ENCODE measurements around the gene ZNF682.
"Not testable (repeated sequence)": the region's sequence is repeated elsewhere in the genome, so short reads cannot be mapped to it uniquely, and the experiment has no call there.

The ZNF682 gene

GRCh38 chr19:19997656-19998268 lies 41.5 kb downstream of the ZNF682 start:
- peak; percentile 52 to 60 for DNase-seq

GRCh38 chr19:19966862-19967261 lies 72.4 kb downstream of the ZNF682 start:
- no peak for DNase-seq

DNA sequence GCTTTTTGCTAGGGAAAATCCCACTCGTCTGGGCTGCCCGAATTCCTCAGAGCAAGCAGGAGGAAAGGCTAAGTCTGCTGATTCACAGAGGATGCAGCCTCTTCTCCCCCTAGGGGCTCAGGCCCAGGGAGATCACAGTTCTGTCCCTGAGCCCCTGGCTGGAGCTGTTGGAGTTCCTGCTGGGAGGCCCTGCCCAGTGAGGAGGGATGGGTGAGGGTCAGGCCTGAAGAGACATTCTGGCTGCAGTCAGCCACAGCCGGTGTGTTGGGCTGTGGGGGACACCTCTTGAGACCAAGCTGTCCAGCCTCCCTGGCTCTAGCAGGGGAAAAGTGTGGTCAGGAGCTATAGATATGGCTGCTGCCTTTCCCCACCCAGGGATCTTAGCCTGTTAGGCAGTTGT lies 73.2 kb downstream of the ZNF682 start:
- DNase-seq: not testable (repeated sequence)

- DNase-seq: no peak
Measured at GRCh38 chr19:19964416-19964815, 74.9 kb downstream of the ZNF682 start.

GRCh38 chr19:19959151-19959799 lies 80.0 kb downstream of the ZNF682 start:
- peak; percentile 81 for DNase-seq

- DNase-seq: not testable (repeated sequence)
Measured at GRCh38 chr19:19957766-19958165, 81.5 kb downstream of the ZNF682 start.

DNA sequence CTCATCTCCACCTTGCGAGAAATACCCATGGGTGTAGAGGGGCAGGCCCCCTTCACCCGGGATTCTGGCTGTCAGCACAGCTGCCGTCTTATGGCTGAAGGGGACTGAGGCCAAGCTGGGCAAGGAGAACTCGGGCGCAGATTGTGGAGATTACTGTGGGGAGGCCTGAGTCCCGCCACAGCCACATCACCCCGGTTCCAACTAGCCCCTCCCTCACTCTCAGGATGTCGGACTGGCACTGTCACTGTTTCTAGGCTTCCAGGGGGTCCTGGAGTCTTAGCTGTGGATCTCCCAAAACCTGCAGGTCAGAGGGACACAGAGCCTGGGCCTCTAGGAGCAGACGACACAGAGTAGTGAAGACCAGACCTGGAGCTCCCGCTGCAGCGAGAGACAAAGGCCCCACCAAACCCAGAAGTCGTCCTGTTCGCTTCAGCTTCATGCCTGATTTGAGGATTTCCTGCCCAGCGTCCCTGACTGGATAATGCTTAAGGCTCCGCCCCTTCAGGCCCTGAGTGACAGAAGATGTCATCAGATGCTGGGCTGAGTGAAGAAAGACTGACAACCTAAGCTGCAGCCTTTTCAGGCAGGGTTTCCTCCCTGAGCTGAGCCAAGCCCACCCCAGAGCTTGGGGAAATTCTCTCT lies 82.8 kb downstream of the ZNF682 start:
- no peak for DNase-seq

- DNase-seq: no peak
Measured at GRCh38 chr19:19955208-19955607, 84.1 kb downstream of the ZNF682 start.

Measured in activated T-cell treated with anti-CD3 and anti-CD28 coated beads, Interleukin-2, amount 50 U/mL, for 48 hours (primary cell).